ENCODE data around the gene RFNG.
A peak's percentile ranks its signal among the peaks of the same experiment; 100 is the strongest.

RFNG gene

DNA sequence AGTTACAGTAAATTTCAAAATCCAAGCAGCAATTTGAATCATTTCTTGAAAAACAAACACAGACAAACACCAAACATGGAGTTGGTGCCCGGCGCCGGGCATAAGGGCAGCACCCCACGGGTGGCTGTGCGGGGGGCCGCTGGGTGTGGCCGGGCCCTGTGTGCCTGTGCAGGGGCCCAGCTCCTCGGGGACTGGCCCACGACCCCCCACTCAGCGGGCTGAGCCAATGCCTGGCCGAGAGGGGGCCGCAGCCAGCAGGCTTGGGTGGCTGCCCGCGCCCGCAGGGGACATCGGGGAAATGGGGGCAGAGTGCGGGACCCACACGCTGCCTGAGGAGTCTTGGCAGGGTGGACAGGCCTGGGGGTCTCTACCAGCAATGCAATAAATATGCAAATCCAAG, 26.8 kb upstream of the RFNG start:
- DNase-seq (ENCODE audit: low read depth in 1 of 2, low spot score in 1 of 2) = no peak

DNA sequence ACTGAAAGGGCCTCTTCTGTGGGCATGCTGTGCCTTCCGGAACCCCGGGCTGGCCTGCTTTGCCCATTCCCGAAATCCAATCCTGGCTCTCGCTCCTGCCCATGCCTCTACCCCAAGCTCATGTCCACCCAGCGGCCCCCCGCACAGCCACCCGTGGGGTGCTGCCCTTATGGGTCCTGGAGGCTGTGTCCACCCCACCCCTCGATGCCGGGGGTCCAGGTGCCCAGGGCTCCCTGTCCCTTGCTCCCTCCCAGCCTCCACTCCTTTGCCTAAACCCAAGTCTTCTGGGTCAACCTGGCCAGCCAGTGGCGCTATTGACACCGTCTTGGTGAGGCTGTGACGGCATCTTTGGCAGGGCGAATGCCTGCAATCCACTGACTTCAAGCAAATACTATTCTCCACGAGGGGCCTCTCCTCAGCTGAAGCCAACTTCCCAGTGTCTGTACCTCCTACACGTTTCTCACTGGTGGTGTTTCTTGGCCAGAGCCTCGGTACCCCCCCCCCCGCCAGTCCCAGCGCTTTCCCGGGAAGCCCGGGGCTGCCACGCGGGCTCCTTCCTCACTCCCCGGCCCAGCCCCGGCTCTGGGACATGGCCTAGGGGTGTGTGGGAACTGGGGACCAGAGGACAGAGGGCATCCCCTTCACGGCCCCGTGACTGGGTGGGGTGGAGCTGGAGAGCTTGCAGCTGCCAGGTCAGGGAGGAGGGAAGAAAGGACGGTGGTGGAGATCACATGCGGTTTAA, 26.2 kb upstream of the RFNG start:
- DNase-seq (ENCODE audit: low read depth in 1 of 2, low spot score in 1 of 2) = no peak

DNA sequence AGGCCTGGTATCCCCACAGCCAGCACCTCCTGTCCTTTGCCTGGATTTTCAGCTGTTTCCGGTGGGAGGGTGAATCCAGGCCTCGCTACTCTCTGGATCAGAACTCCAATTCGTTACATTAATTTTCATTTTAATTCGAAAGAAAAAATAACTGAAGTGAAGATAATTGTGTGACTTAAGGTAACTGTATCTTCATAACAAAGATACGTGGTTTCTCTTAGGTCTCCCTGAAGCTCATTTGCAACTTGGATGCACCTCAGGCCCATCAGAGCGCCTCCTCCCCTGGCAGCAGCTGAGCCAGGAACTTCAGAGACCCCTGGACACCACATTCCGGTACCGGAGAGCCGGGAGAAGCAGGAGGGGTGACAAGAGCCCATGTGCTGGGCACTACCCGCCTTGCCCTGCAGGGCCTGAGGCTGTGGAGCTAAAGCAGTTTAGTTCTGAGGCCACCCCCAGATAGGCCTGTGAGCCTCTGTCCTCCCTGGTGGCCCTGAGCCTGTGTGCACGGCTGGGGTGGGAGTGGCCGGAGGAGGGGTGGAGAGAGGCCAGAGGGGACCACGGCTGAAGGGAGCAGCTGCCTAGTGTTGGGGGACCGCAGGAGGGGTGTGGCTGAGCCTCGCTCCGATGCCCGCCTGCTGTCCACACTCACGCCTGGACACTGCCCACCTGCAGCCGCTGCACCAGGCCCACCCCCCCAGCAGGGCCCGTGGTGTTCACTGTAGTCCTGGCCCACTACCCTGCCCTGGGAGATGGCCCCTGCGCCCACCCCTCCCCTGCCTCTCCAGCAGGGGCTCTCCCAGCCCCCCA, 25.4 kb upstream of the RFNG start:
- no peak for DNase-seq (ENCODE audit: low read depth in 1 of 2, low spot score in 1 of 2)

DNA sequence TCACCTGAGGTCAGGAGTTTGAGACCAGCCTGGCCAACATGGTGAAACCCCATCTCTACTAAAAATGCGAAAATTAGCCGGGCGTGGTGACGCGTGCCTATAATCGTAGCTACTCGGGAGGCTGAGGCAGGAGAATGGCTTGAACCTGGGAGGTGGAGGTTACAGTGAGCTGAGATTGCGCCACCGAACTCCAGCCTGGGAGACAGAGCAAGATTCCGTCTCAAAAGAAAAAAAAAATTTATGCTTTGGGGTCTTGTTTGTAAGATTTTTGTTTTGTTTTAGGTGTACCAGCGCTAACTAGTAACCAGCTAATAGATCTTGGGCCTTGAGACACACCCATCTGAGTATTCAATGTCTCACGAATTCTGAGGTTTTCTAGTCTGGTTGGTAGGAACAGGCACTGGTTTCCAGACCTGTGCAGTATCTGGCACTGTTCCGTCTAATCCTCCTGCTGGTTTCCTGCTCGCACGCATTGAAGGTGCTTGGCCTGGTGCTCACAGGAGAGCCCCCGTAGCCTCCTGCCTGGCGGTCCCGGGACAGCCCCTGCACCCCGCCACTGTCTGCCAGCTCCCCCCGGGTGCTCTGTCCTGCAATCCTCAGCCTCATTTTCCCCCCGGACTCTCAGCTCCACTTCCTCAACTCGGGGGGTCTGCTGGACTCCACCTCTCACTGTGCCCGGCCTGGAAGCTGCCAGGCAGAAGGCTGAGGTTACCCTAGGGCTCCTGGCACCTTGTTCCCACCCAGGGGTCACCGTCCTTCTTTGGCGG, 24.6 kb upstream of the RFNG start:
- no peak for DNase-seq (ENCODE audit: low read depth in 1 of 2, low spot score in 1 of 2)

DNA sequence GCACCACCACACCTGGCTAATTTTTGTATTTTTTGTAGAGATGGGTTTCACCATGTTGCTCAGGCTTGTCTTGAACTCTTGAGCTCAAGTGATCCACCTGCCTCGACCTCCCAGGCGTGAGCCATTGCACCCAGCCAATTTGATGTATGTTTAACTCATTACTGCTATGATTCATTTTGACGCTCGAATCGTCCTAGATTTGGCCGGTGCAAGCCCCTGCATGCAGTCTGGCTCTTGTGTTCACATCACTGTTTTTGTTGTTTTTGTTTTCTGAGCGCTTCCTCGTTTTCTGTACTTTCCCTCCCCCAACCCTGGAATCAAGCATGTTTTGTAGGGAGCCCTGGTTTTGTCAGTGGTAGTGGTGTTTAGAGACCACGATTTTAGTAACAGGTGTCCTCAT, 21.8 kb upstream of the RFNG start:
- no peak for DNase-seq (ENCODE audit: low read depth in 1 of 2, low spot score in 1 of 2)

DNA sequence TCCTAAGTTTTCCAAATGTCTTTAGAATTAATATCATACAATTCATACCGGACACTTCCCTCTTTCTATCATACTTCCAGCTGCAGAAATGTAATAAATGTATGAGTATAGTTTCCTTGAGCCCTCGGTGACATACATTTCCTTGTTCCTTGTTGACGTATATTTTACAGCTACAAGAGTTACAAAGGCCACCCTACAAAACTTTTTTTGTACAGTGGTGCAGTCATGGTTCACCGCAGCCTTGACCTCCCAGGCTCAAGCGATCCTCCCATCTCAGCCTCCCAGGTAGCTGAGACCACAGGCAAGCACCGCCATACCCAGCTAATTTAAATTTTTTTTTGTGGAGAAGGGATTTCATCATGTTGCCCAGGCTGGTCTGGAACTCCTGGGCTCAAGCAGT, 21.2 kb upstream of the RFNG start:
- no peak for DNase-seq (ENCODE audit: low read depth in 1 of 2, low spot score in 1 of 2)

DNA sequence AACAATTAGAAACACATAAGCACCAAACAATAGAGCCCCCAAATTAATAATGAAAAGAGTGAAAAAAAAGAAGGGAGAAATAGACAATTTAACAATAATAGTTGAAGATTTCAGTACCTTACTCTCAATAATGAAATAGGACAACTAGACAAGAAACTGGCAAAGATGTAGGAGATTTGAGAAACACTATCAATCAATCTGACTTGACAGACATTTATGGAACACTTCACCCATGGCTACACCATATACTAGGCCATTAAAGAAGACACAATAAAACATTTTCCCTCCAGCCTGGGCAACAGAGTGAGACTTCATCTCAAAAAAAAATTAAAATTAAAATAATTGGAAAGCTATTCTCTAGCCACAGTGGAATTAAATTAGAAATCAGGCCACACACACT, 19.0 kb upstream of the RFNG start:
- no peak for DNase-seq (ENCODE audit: low read depth in 1 of 2, low spot score in 1 of 2)

DNA sequence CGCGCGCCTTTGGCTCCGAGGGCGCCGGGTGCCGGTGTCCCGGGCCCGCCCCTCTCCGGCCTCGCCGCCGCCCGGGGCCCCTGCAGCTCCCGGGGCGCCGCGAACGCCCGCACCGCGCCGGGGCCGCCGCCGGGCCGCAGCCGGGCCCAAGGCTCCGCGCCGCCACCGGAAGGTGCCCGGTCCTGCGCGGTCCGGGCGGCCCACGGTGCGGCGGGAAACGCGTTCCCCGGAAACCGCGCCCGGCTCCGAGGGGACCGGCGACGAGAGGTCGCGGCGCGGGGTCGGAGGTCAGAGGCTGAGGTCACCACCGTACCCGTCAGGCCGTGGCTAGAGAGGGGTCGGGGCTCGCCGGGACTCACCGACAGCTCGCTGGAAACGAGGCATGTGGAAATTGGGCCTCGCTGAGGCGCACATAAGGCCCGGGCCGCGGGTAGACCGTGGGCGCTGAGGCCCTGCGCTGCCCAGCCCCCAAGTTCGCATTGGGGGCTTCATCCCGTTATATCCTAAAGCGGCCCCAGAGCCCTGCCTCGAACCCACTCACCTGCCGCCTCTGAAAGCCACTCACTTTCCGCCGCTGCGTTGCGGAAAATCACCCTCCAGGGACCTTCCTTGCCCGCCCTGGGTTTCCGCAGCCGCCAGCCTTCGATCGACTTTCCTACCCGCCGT, 14.2 kb upstream of the RFNG start, which contains the start of gene DUS1L:
DUS1L (minus strand) TSS at position 167 of the 666 bp plus-strand sequence. CDS start 745 bp downstream, outside the sequence.
- peak; percentile 51 to 63 for DNase-seq (ENCODE audit: low read depth in 1 of 2, low spot score in 1 of 2)

DNA sequence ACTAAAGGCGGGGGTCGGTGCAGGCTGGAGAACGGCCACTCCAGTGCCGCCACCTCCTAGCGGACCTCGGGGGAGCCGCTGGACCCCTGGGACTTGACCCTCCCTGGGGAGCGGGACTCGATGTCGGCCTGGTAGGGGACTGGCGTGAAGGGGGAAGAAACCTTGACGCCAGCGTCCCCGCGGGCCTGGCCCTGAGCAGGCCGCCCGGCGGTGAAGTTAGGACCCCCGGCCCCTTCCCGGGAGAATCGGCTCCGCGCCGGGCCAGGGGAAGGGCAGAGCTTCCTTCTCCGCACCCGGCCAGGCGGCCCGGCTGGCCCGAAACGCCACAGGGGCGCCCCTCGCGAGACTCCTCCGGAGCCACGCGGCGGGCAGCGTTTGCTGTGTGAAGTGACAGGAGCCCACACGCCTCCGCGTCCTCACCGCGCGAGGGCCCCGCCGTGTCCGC, 13.6 kb upstream of the RFNG start:
- DNase-seq (ENCODE audit: low read depth in 1 of 2, low spot score in 1 of 2) = no peak

DNA sequence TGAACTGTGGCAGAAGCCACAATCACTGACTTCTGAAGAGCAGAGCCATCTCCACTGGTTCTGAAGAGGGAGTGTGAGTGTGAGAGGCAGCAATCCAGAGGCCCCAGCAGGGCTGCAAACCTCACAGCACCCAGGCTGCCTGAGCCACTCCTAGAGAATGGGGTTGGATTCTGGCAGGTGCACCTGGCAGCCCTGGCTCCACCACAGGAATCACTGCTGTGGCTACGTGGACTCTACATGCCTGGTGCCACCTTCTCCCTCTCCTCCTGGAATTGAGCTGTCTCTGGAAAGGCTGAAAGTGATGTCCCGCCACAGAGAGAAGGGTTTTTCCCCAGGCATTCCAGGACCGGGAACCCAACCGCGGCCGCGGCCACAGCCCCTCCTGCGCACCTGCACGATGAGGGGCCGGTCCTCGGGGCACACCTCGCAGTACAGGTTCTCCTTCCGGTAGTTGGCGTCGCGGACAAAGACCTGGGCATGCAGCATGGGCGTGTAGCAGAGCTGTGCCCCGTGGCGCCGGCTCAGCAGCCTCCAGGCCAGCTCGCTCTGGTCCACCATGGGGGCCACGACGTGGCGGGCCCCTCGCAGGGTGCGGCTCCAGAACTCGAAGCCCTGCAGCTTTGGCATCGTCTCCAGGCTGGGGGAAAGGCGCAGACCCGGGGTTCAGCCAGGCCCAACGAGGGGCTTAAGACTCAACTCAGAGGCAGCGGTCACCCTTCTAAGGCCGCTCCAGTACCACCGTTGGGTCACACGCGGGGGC, 13.0 kb upstream of the RFNG start:
- DNase-seq (ENCODE audit: low read depth in 1 of 2, low spot score in 1 of 2) = no peak

DNA sequence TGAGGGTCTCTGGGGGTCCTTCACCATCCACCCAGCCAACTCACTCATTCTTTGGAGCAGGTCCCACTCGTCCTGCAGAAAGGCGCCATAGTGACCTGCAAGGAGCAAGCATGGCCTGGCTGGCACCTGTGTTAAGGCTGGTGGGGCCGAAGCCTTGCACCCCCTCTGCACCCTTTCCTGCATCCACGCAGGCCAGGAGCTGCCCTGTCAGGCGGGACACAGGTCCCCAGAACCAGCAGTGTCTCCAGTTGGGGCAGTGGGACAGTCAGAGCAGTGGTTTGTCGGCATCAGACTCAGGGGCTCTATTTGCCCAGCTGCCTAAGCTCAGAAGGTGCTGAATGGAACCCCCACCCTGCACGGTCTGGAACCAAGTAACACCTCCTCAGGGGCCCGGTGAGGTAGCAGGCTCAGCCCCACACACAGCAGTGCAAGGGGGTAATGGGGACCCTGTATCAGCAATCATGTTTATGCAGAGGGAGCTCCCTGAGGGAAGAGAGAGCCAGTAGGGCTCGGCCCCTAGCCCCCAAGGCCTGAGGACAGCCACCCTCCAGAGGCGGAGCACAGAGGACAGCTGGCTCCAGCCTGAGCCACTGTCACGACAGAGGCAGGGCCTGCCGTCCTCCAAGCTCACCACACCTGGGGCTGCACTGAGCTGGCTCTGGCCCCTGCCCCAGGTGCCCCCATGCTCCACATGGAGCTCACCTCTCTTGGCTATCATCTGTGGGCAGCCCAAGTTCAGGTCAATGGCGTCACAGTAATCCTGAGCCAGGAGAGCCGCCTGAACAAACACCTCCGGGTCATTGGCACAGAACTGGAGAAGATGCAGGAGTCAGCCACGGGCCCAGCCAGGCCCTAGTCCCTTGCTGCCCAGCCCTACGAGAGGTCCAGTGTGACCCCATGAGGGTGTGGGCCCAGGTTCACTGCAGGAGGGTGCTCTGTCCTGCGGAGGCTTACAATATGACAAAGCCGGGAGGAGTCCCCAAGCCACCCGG, 12.1 kb upstream of the RFNG start:
- DNase-seq (ENCODE audit: low read depth in 1 of 2, low spot score in 1 of 2) = no peak

DNA sequence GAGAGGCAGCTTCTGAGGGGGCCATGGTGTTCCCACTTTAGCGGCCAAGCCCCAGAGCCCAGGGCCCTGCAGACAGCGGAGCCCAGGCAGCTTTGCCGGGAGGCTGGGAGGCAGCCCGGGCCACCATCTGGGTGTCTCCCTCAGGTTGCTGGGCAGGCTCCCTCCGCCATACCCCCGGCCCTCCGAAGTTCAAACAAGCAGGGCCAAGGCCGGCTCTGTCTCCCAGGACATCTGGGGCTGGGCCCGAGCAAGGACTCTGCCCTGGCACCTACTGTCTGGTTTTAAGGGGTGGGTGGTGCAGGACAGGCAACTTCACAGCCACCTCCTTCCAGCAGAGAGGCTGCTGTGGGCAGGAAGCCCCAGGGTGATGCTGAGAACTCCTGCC, 11.4 kb upstream of the RFNG start:
- no peak for DNase-seq (ENCODE audit: low read depth in 1 of 2, low spot score in 1 of 2)

DNA sequence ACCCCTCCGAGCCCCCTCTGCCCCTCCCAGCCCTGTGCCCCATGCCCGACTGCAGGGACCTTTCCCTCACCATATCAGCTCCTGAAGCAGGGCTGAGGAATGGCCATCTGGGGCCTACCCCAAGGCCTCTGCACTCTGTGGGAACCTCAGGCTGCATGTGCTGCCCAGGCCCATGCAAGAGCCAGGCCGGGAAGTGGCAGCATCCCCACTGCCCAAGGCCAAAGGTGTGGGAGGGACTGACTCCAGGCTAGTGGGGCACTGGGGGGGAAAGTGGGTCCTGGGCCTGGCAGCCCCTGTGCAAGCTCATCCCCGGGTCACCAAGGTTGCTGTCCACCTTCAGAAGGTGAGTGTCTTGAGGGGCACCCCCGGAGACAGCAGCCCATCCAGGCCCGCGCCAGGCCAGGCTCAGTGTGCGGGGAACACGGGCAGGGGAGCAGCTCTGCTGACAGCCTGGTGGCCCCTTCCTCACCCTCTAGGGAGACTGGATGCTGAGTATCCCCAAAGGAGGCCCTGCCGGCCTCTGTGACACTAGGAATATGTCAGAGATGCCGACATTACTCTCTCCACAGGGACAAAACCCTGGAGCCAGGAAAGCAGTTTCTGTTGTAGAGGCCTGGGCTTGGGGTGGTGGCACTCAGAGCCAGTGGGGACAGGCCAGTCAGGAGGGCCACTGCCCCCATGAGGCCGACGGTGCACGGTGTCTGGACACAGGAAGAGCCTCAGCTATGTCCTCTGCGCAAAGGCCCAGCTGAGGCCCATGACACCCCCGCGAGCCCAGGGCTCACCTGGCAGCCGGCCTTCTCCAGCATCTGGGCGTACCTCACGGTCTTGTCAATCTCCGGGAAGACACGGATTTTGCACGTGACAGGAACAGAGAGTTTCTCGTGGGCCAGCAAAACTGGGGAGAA, 10.7 kb upstream of the RFNG start:
- DNase-seq (ENCODE audit: low read depth in 1 of 2, low spot score in 1 of 2) = no peak

DNA sequence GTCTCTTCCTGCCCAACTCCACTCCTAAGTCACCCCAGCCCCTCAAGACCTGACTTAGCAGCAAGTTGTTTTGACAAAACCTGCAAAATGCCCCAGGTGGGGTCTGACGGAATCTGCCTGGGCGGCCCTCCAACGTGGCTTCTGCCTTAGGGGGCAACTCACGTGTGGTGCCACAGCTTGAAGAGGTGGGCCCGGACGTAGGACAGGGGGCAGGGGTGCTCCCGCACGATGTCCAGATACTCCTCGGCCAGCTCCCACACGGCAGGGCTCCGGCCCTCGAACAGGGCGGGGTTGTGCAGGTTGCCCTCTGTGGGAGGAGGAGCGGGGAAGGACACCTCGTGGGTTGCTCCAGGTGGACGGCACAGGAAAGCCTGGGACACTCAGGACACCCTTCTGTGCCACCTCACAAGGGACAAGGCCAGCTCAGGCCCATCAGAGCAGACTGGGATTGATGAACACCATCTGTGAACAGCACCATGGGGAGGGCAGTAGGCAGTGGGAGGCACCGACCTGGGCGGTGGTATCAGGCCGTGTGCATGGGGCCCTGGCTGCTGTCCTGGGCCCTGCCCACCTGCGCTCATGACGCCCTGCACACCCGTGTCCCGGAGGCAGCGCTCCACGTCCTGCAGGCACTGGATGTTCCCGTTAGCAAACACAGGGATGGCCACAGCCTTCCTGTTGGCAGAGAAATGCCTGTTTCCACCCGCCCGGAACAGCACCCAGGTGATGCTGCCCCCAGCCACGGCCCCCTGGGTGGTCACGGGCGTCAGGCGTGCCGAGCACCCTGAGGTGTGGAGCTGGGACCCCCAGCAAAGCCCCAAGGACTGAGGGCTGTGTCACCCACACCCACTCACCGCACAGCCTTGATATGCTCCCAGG, 9.7 kb upstream of the RFNG start:
- no peak for DNase-seq (ENCODE audit: low read depth in 1 of 2, low spot score in 1 of 2)

DNA sequence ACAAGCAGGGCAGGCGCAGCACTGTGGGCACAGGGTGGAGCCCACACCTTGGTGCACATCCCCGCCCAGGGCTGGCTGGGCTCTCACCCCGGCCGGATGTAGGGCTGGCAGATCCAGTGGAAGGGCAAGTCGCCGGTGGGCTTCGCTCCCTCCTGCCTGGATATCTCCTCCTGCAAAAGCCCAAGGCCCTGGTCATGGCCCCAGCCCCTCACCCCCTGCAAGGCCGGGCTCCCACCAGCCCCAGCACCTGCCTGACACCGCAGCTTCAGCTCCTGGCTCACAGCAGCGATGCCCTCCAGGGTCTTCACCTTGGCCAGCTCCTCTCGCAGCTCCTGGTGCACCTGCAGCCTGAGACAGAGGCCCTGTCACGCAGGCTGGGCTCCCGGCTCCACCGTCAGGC, 9.0 kb upstream of the RFNG start:
- no peak for DNase-seq (ENCODE audit: low read depth in 1 of 2, low spot score in 1 of 2)

DNA sequence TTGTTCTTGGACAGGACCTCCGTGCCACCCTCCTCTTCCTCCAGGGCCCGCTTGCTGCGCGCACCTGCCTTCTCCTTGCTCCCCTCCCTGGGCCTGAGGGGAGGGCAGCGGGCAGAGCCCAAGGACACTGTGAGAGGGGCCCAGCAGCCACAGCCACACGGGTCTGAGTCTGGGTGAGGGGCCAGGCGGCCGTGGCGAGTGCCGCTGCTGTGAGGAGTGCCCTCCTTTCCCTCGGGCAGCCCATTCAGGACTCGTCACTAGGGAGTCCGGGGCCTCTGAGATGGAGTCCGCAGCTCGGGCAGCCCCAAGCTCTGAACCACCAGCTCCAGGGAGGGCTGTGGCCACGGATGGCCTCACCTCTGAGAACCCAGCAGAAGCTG, 8.4 kb upstream of the RFNG start:
- no peak for DNase-seq (ENCODE audit: low read depth in 1 of 2, low spot score in 1 of 2)

DNA sequence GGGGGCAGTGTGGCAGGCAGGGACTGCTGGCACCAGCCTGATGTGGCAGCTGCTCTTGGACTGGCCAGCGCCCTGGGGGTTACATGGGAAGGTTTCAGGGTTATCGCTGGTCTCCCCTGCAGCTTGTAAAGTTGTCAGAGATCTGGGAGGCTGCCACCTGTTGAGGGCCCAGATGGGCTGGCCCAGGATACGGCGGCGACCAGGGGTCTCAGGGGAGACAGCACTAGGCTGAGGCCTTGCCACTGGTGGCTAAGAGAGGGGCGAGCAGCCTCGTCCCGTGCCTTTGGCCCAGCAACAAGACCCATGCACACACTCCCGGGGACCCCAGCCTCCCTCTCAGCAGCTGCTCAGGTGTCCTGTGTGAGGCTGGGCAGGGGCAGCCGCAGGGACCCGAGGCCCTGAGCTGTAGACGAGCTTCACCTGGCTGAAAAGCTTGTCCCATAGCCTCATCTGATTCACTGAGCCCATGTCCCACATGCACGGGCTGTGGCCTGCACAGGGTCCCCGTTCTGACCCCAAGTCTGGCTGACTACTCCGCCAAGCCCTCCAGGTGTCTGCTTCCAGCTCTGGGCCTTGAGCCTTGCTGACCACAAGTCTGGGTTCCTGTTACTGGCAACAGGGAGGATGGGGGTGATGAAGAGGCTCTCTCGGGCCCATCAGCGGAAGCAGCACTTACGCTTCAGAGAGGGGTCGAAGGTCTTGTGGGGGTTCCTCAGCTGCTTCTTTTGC, 7.8 kb upstream of the RFNG start:
- no peak for DNase-seq (ENCODE audit: low read depth in 1 of 2, low spot score in 1 of 2)
